ENCODE results near the gene MIS12. TPM values are rescaled to one million over a fixed set of nuclear protein-coding genes. Genes with fewer than 3 reads are reported as not detected.

MIS12 gene
- total and polyA plus RNA-seq, 2 donors (not counting 1 experiment from before 2014, with no cell fraction given): 20.9 to 41.1 TPM

- H3K4me3 ChIP-seq (ENCODE audit: control extremely low read depth in 1 of 5, extremely low read depth in 1 of 5, insufficient read depth in 1 of 5, low read depth in 2 of 5, low read length in 4 of 5): no peak overlapping the region
- WGBS (ENCODE audit: insufficient coverage): 100% methylated on average over 4 of the region's 4 CpGs
- no peak overlapping the region for H2AFZ ChIP-seq (ENCODE audit: insufficient read depth, low read depth, low read length, poor library complexity, severe bottlenecking)
- H3K27me3 Mint-ChIP-seq: no peaks in the 10 kb centered on the region
- H3K4me2 ChIP-seq (replicated peaks; ENCODE audit: low read depth, low read length, poor library complexity, severe bottlenecking): no peak overlapping the region
- no peak overlapping the region for H3K4me3 Mint-ChIP-seq
- intact Hi-C loops (cut with micrococcal nuclease): loop anchor here (10.0 kb wide), 1 partner anchor 1173 kb away; the partner anchor contains the start of genes C17orf100 and MED31
- no peaks in the 10 kb centered on the region for H3K9me3 Mint-ChIP-seq (ENCODE audit: insufficient read depth)
- ATAC-seq (ENCODE audit: low read depth): no peak
- H3K9me3 ChIP-seq (ENCODE audit: control extremely low read depth in 1 of 3, control insufficient read depth in 2 of 3, insufficient read depth in 1 of 3, low read length in 2 of 3): peaks cover 0 to 1% (median 0%) of the 10 kb centered on the region in 3 donors
- peaks cover 33% of the 10 kb centered on the region for H4K20me1 ChIP-seq (ENCODE audit: control insufficient read depth, insufficient read depth, low read length, poor library complexity, severe bottlenecking)
- H3K4me1 ChIP-seq (ENCODE audit: control insufficient read depth in 2 of 2, insufficient read depth in 2 of 2, low read length in 2 of 2): peaks cover 9 to 15% of the 10 kb centered on the region in 2 donors
- H3K36me3 ChIP-seq (replicated peaks in 1 of 2; ENCODE audit: control extremely low read depth in 1 of 2, control insufficient read depth in 1 of 2, extremely low read depth in 1 of 2, insufficient read depth in 2 of 2, low read length in 1 of 2): peaks cover 26 to 79% of the 10 kb centered on the region in 2 experiments
- no peak for TF ChIP-seq EZH2 (IDR thresholded peaks at IDR 0.05; ENCODE audit: borderline replicate concordance, insufficient read depth, low read depth, low read length, poor library complexity, severe bottlenecking)
- TF ChIP-seq, protein P1, sequence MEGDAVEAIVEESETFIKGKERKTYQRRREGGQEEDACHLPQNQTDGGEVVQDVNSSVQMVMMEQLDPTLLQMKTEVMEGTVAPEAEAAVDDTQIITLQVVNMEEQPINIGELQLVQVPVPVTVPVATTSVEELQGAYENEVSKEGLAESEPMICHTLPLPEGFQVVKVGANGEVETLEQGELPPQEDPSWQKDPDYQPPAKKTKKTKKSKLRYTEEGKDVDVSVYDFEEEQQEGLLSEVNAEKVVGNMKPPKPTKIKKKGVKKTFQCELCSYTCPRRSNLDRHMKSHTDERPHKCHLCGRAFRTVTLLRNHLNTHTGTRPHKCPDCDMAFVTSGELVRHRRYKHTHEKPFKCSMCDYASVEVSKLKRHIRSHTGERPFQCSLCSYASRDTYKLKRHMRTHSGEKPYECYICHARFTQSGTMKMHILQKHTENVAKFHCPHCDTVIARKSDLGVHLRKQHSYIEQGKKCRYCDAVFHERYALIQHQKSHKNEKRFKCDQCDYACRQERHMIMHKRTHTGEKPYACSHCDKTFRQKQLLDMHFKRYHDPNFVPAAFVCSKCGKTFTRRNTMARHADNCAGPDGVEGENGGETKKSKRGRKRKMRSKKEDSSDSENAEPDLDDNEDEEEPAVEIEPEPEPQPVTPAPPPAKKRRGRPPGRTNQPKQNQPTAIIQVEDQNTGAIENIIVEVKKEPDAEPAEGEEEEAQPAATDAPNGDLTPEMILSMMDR (IDR thresholded peaks at IDR 0.05): no peak
- no peak overlapping the region for H3K9ac ChIP-seq (ENCODE audit: low read length)
- H3K79me2 ChIP-seq (ENCODE audit: control insufficient read depth, insufficient read depth, low read length): peaks cover 57% of the 10 kb centered on the region
- H3K27me3 ChIP-seq (replicated peaks in 1 of 4; ENCODE audit: control extremely low read depth in 1 of 4, control insufficient read depth in 3 of 4, insufficient read depth in 4 of 4, low read length in 3 of 4): no peaks in the 10 kb centered on the region
- ChIA-PET CTCF (no interaction called here), POLR2A (no interaction called here)
- H3K27ac Mint-ChIP-seq: no peak overlapping the region
- no peak for DNase-seq
- H3K4me1 Mint-ChIP-seq: peaks cover 28% of the 10 kb centered on the region
- H3K27ac ChIP-seq (ENCODE audit: low read length in 2 of 2): no peak overlapping the region
These were observed 4.9 kb upstream of the MIS12 start for GRCh38 chr17:5481451-5481850.

Measured in B cell (primary cell).